K562 (cell line): Measurements from ENCODE around the gene RAB31. TPM values are rescaled to one million over a fixed set of nuclear protein-coding genes. Genes with fewer than 3 reads are reported as not detected.

Experiments used
- ATAC-seq: fragments of 200-7000 bp; cut with Tn5 transposase; 3 replicates; pipeline ENCODE4 v1.9.1; 2020; ENCODE audit warnings: moderate library complexity
- BruUV-seq: library from RNA; stranded (reverse); fragments of 400-500 nt; replicated peaks from 2 replicates; lab custom pipeline; 2021; lab: Mats Ljungman, UMichigan
- CTCF ChIA-PET: fragments of 300-600 bp; formaldehyde crosslinking; extraction: SDS; loops from one replicate; lab custom pipeline; 2021; ENCODE audit warnings: low intra/inter-chr PET ratio; lab: Yijun Ruan, JAX
- POLR2A ChIA-PET: fragments of 300-600, 350-650 bp; sonication (Branson Sonifier 250); formaldehyde crosslinking; extraction: SDS; loops from one replicate; lab custom pipeline; 2021; ENCODE audit warnings: antibody characterized with exemption, inconsistent platforms; lab: Yijun Ruan, JAX
- DNase-seq, 4 experiments: peaks; one replicate each; pipeline versions ENCODE4 v3.0.0 to v3.0.0-alpha.2; 2011 to 2018; ENCODE audit warnings: low spot score in 3 of 4, mixed read lengths in 3 of 4; ENCODE audit errors: extremely low read depth in 1 of 4
- FAIRE-seq: peaks from 2 replicates; lab custom pipeline; 2011; peaks lifted over from hg19 to GRCh38; lab: Jason Lieb, UNC
- H2AFZ ChIP-seq: 2 replicates; pipeline ENCODE4 v1.6.0; 2011; ENCODE audit warnings: low read depth, low read length, control low read depth, inconsistent platforms
- H3K27ac ChIP-seq: fragments of 200-600 bp; 3 replicates; pipeline ENCODE4 v1.8.0; 2011; ENCODE audit warnings: low read depth, mild to moderate bottlenecking, control low read depth, inconsistent platforms, low read length, moderate library complexity, mixed read lengths; ENCODE audit errors: extremely low read depth
- H3K27me3 ChIP-seq, 2 experiments: fragments of 300-600 bp in 1 of 2; 2 replicates in 1 of 2; 3 replicates in 1 of 2; pipeline versions ENCODE4 v1.6.0 to v1.8.0; 2011; ENCODE audit warnings: inconsistent platforms in 2 of 2, low read length in 2 of 2, mild to moderate bottlenecking in 1 of 2, mixed read lengths in 1 of 2, moderate library complexity in 1 of 2; ENCODE audit not compliant: control insufficient read depth in 2 of 2, insufficient read depth in 2 of 2
- H3K36me3 ChIP-seq: fragments of 300-600 bp; 3 replicates; pipeline ENCODE4 v1.8.0; 2011; ENCODE audit warnings: mild to moderate bottlenecking, low read length, inconsistent platforms; ENCODE audit not compliant: control insufficient read depth, insufficient read depth
- H3K4me1 ChIP-seq, 2 experiments: fragments of 200-600 bp in 1 of 2; replicated peaks in 1 of 2; 2 replicates in 1 of 2; 3 replicates in 1 of 2; pipeline versions ENCODE4 v1.5.1 to v1.8.0; 2011; ENCODE audit warnings: inconsistent platforms in 2 of 2, low read length in 2 of 2, mild to moderate bottlenecking in 1 of 2, mixed read lengths in 1 of 2, moderate library complexity in 1 of 2; ENCODE audit not compliant: control insufficient read depth in 2 of 2, insufficient read depth in 2 of 2
- H3K4me2 ChIP-seq: 2 replicates; pipeline ENCODE4 v1.6.1; 2011; ENCODE audit warnings: low read length, control low read depth, inconsistent platforms, mixed read lengths; ENCODE audit not compliant: insufficient read depth
- H3K4me3 ChIP-seq: fragments of 200-600 bp; sonication (generic), shearing (Covaris generic); 2 replicates; pipeline ENCODE4 v1.5.1; 2016; ENCODE audit warnings: control low read depth, inconsistent platforms
- H3K79me2 ChIP-seq: fragments of 200-600 bp; 3 replicates; pipeline ENCODE4 v1.8.0; 2011; ENCODE audit warnings: low read length, inconsistent platforms; ENCODE audit not compliant: control insufficient read depth, insufficient read depth
- H3K9ac ChIP-seq, 2 experiments: 2 replicates each; pipeline versions ENCODE4 v1.6.0 to v1.6.1; 2011; ENCODE audit warnings: low read depth in 2 of 2, low read length in 2 of 2, control low read depth in 1 of 2, inconsistent platforms in 1 of 2, mild to moderate bottlenecking in 1 of 2, mixed read lengths in 1 of 2; ENCODE audit not compliant: insufficient read depth in 1 of 2
- H3K9me1 ChIP-seq: one replicate; pipeline ENCODE4 v1.6.0; 2011; ENCODE audit warnings: inconsistent platforms, mild to moderate bottlenecking, low read length, moderate library complexity; ENCODE audit not compliant: control insufficient read depth, insufficient read depth
- H3K9me3 ChIP-seq: replicated peaks from 2 replicates; pipeline ENCODE4 v1.5.1; 2011; ENCODE audit warnings: low read depth, low read length, inconsistent platforms; ENCODE audit not compliant: control insufficient read depth, insufficient read depth
- H4K20me1 ChIP-seq: replicated peaks from 2 replicates; pipeline ENCODE4 v1.6.1; 2011; ENCODE audit warnings: low read length, inconsistent platforms, mixed read lengths; ENCODE audit not compliant: control insufficient read depth, insufficient read depth
- CUX1 ChIP-seq: fragments of 200-800 bp; sonication (Bioruptor generic); IDR thresholded peaks from 2 replicates; pipeline ENCODE4 v1.6.1; 2016; ENCODE audit warnings: missing genetic modification characterization, missing compliant biosample characterization
- GATA2 ChIP-seq: sonication (generic); formaldehyde crosslinking; IDR thresholded peaks from 2 replicates; pipeline ENCODE4 v1.4.0; 2020; ENCODE audit warnings: mild to moderate bottlenecking, missing genetic modification reagents
- NCOA2 ChIP-seq, 2 experiments: fragments of 450-650 bp; IDR thresholded peaks; 2 replicates each; pipeline ENCODE4 v1.6.1; 2018; ENCODE audit warnings: mild to moderate bottlenecking in 2 of 2, moderate library complexity in 1 of 2; ENCODE audit not compliant: partially characterized antibody in 2 of 2
- NELFE ChIP-seq: IDR thresholded peaks from 2 replicates; pipeline ENCODE4 v1.6.1; 2011; ENCODE audit warnings: mild to moderate bottlenecking; ENCODE audit not compliant: insufficient read depth, insufficient read length
- NR3C1 ChIP-seq: sonication (generic); formaldehyde crosslinking; IDR thresholded peaks from 2 replicates; pipeline ENCODE4 v1.8.1; 2022; ENCODE audit warnings: missing genetic modification reagents
- NRF1 ChIP-seq, 2 experiments: fragments of 450-650 bp; IDR thresholded peaks in 1 of 2; conservative IDR thresholded peaks in 1 of 2; 2 replicates each; pipeline ENCODE4 v1.6.1; 2014; ENCODE audit warnings: mild to moderate bottlenecking in 2 of 2
- PHB2 ChIP-seq: fragments of 450-650 bp; IDR thresholded peaks from 2 replicates; pipeline ENCODE4 v1.6.1; 2017; ENCODE audit warnings: low read depth
- TAF15 ChIP-seq: fragments of 200-400 bp; formaldehyde crosslinking; IDR thresholded peaks from 2 replicates; pipeline ENCODE4 v1.6.1; 2017; ENCODE audit warnings: mild to moderate bottlenecking, low read depth, low read length, moderate library complexity
- USF1 ChIP-seq: sonication (generic); formaldehyde crosslinking; IDR thresholded peaks from 2 replicates; pipeline ENCODE4 v1.9.0; 2022; ENCODE audit warnings: mild to moderate bottlenecking, missing genetic modification reagents
- ZFP36 ChIP-seq: fragments of 150-350 bp; IDR thresholded peaks from 2 replicates; pipeline ENCODE4 v1.6.1; 2018; ENCODE audit warnings: low read length, low read depth; ENCODE audit not compliant: partially characterized antibody
- ZNF445 ChIP-seq: fragments of 250-450 bp; sonication (Bioruptor Pico); IDR thresholded peaks from 2 replicates; pipeline ENCODE4 v1.4.0; 2020; ENCODE audit warnings: low read depth, mild to moderate bottlenecking, moderate library complexity
- WGBS: fragments of 100-300 bp; shearing (Covaris generic); methylation state at CpG from one replicate; pipeline ENCODE4 v1.1.6; 2016; ENCODE audit warnings: low coverage, mixed read lengths; ENCODE audit not compliant: insufficient coverage; ENCODE audit errors: missing lambda C conversion rate; 5-methylcytosine and 5-hydroxymethylcytosine counted together
- in situ Hi-C: fragments of 300-500 bp; cut with MboI; formaldehyde crosslinking; loops from 4 replicates; pipeline ENCODE4 v1.15.0; 2018; ENCODE audit warnings: inconsistent platforms, mixed read lengths
- intact Hi-C: fragments of 100-400 bp; cut with micrococcal nuclease; formaldehyde crosslinking; loops from 2 replicates; pipeline ENCODE4 v1.14.2; 2022
- polyA plus RNA-seq, 8 experiments: library from polyadenylated mRNA; depleted of rRNA in 4 of 8; stranded (reverse) in 5 of 8; unstranded in 3 of 8; fragments of >200 nt; fragmentation: Nextera tagmentation in 2 of 8; fragmentation: Illumina TruSeq in 1 of 8; extraction: Ambion mirVana in 2 of 8; extraction: Trizol in 1 of 8; gene quantifications; 2 replicates each; pipeline versions ENCODE4 v1.2.1 to v1.2.3, GENCODE V29; 2011 to 2014; ENCODE audit warnings: inconsistent platforms in 1 of 8, missing spikeins in 1 of 8
- total RNA-seq, 7 experiments: library from RNA; depleted of rRNA in 6 of 7; stranded (reverse); fragments of >200 nt in 6 of 7; fragmentation: Illumina TruSeq in 2 of 7; extraction: Trizol in 2 of 7; gene quantifications; 2 replicates each; pipeline versions ENCODE4 v1.2.1 to v1.2.3, GENCODE V29; 2011 to 2021; ENCODE audit warnings: low replicate concordance in 1 of 7

The RAB31 gene
- total and polyA plus RNA-seq, 9 of the 15 experiments (the other 6 are each of a cell fraction or from before 2014, with no cell fraction given), result 20.7 to 70.4 (median 41.3) TPM

GRCh38 chr18:9862686-9863085 is 154.6 kb downstream of the RAB31 start:
- ATAC-seq (no peak), DNase-seq (no peak), FAIRE-seq (no peak)
- intact Hi-C loops, result no loop called here
- H3K9me1 ChIP-seq, result no peaks in the 10 kb centered on the region
- 52% methylated on average over 3 of the region's 3 CpGs for WGBS
- H3K9ac ChIP-seq, result no peak overlapping the region
- ChIA-PET POLR2A (interaction anchor here (0.6 to 3.6 kb wide), 4 partner anchors 10 to 150 kb away, joined by 3 to 19 read pairs (median 3); no protein-coding TSS in a partner anchor), CTCF (no interaction called here)
- H3K4me2 ChIP-seq, result no peak overlapping the region
- H3K9me3 ChIP-seq, result peaks cover 24% of the 10 kb centered on the region
- H4K20me1 ChIP-seq, result no peaks in the 10 kb centered on the region
- no peak overlapping the region for H3K4me3 ChIP-seq
- no peaks in the 10 kb centered on the region for H3K27me3 ChIP-seq
- in situ Hi-C loops, result no loop called here
- no TSS peak for BruUV-seq
- peaks cover 31% of the 10 kb centered on the region; the same call in 2 of the 3 replicates for H3K36me3 ChIP-seq
- no peak overlapping the region for H3K27ac ChIP-seq
- no peaks in the 10 kb centered on the region for H3K79me2 ChIP-seq
- H2AFZ ChIP-seq, result no peak overlapping the region
- H3K4me1 ChIP-seq, result peaks cover 3 to 14% of the 10 kb centered on the region in 2 experiments; a peak in 4 of 5 replicates
- TF ChIP-seq NELFE (no peak), PHB2 (no peak), NR3C1 (CRISPR knock-in tag) (no peak), NCOA2 (IDR thresholded peaks at IDR 0.05; ENCODE audit: partially characterized antibody in 2 of 2) (no peak), NRF1 (conservative IDR thresholded peaks at IDR 0.05 in 1 of 2, IDR thresholded peaks at IDR 0.05 in 1 of 2) (no peak), ZNF445 (CRISPR knock-in tag) (no peak), ZFP36 (no peak), TAF15 (no peak), CUX1 (CRISPR knock-in tag) (no peak), GATA2 (CRISPR knock-in tag) (no peak), USF1 (CRISPR knock-in tag) (no peak)
